Panc1 (cell line): ENCODE results near the gene KIAA0930. TPM values are rescaled to one million over a fixed set of nuclear protein-coding genes. Genes with fewer than 3 reads are reported as not detected.
A peak's percentile ranks its signal among the peaks of the same experiment; 100 is the strongest.

ENCODE experiments used
- ATAC-seq: fragments of 200-7000 bp; cut with Tn5 transposase; 2 replicates; pipeline ENCODE4 v1.9.1; 2020; ENCODE audit warnings: mild to moderate bottlenecking, moderate library complexity
- BruUV-seq: library from RNA; stranded (reverse); fragments of 400-500 nt; replicated peaks from 2 replicates; lab custom pipeline; 2021; lab: Mats Ljungman, UMichigan
- CTCF ChIA-PET: fragments of 300-600 bp; sonication (Branson Sonifier 250); formaldehyde crosslinking; loops from one replicate; lab custom pipeline; 2022; ENCODE audit warnings: antibody characterized with exemption; lab: Charles Lee
- POLR2A ChIA-PET: fragments of 300-600 bp; sonication (Branson Sonifier 250); formaldehyde crosslinking; loops from one replicate; lab custom pipeline; 2022; ENCODE audit warnings: antibody characterized with exemption; lab: Charles Lee
- DNase-seq: peaks from one replicate; pipeline ENCODE4 v3.0.0-alpha.2; 2010; ENCODE audit warnings: low read depth, low spot score
- H3K27ac ChIP-seq: 2 replicates; pipeline ENCODE4 v1.5.1; 2011; ENCODE audit warnings: mild to moderate bottlenecking, low read length, inconsistent platforms
- H3K27me3 ChIP-seq: fragments of 200-500 bp; sonication (Bioruptor generic); 2 replicates; pipeline ENCODE4 v1.6.0; 2014; ENCODE audit warnings: low read length, inconsistent platforms; ENCODE audit not compliant: control insufficient read depth, insufficient read depth
- H3K36me3 ChIP-seq: fragments of 200-500 bp; sonication (Bioruptor generic); 2 replicates; pipeline ENCODE4 v1.5.1; 2014; ENCODE audit warnings: inconsistent platforms, mild to moderate bottlenecking, low read length, moderate library complexity; ENCODE audit not compliant: control insufficient read depth, insufficient read depth
- H3K4me1 ChIP-seq: 2 replicates; pipeline ENCODE4 v1.5.1; 2011; ENCODE audit warnings: inconsistent platforms, mild to moderate bottlenecking, low read length, moderate library complexity; ENCODE audit not compliant: control insufficient read depth, insufficient read depth
- H3K4me3 ChIP-seq, 2 experiments: 2 replicates each; pipeline ENCODE4 v1.5.1; 2011 to 2012; ENCODE audit warnings: low read depth in 2 of 2, low read length in 2 of 2, mild to moderate bottlenecking in 2 of 2, inconsistent platforms in 1 of 2, moderate library complexity in 1 of 2
- H3K9me3 ChIP-seq: fragments of 200-500 bp; sonication (Bioruptor generic); 2 replicates; pipeline ENCODE4 v1.5.1; 2014; ENCODE audit warnings: low read depth, mild to moderate bottlenecking, inconsistent platforms, low read length, moderate library complexity; ENCODE audit not compliant: control insufficient read depth, insufficient read depth
- CTCF ChIP-seq: fragments of 450-650 bp; IDR thresholded peaks from 2 replicates; pipeline ENCODE4 v1.5.1; 2017; ENCODE audit warnings: mild to moderate bottlenecking
- POLR2AphosphoS5 ChIP-seq: IDR thresholded peaks from 2 replicates; pipeline ENCODE4 v1.6.1; 2012; ENCODE audit warnings: mild to moderate bottlenecking, low read depth, low read length, moderate library complexity
- REST ChIP-seq, 2 experiments: IDR thresholded peaks; 2 replicates each; pipeline ENCODE4 v1.6.1; 2011 to 2012; ENCODE audit warnings: low read depth in 2 of 2, control low read depth in 1 of 2, low read length in 1 of 2, mild to moderate bottlenecking in 1 of 2, moderate library complexity in 1 of 2; ENCODE audit not compliant: insufficient read depth in 1 of 2
- SIN3A ChIP-seq: IDR thresholded peaks from 2 replicates; pipeline ENCODE4 v1.6.1; 2012; ENCODE audit warnings: low read depth, mild to moderate bottlenecking, low read length, moderate library complexity, borderline replicate concordance; ENCODE audit not compliant: insufficient read depth
- TCF7L2 ChIP-seq: IDR thresholded peaks from 2 replicates; pipeline ENCODE4 v1.6.1; 2011; ENCODE audit warnings: mild to moderate bottlenecking, low read depth, low read length, inconsistent platforms
- in situ Hi-C: cut with HindIII; loops from 2 replicates; pipeline ENCODE4 v1.10.0; 2016; ENCODE audit warnings: low sequenced_read_pairs, low pct_unique_long_range_greater_than_20kb
- intact Hi-C: fragments of 100-400 bp; cut with micrococcal nuclease; formaldehyde crosslinking; loops from one replicate; pipeline ENCODE4 v1.10.0; 2022; ENCODE audit not compliant: unreplicated experiment
- total RNA-seq: library from RNA; stranded (reverse); gene quantifications from one replicate; pipeline ENCODE4 v1.2.1, GENCODE V29; 2021; ENCODE audit not compliant: unreplicated experiment

Gene KIAA0930
- total RNA-seq, 1 experiment from 2014 or later = 42.5 TPM

DNA sequence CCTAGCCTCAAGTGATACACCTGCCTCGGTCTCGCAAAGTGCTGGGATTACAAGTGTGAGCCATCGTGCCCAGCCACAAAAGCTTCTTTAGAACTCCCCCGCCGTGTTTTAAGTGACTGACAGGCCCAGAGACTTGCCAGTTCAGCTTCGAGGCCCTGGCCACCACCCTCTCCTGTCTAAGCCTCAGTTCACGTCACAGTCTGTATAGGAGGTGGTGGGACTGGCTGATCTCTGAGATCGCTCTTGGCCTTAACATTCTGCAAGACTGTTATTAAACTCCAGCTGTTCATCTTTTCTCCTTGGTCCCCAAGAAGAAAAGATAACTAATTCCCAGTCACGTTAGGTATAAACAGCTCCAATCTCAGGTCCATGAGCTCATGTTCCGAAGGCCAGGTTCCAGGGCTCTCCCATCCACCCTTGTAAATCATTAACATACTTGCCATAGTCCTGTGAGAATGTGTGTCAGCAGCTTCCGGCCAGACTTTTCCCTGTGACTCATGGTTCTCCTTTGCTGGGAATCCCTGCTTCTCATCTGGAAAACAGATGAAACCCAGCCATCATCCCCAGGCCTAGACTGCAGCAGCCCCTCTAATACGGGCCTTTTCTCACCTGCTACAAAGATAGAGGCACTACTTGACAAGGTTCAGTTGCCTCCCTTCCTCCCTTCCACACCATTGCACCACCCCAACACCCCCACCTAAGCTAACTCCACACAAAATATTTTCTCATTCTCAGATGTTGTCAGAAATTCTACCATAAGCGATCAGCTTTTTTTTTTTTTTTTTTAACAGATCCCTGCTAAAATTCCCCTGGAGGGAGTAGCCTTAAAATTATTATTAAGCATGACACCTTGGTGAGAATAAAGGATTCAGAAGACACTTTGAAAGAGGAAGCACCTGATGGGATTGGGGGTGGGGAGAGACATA is 5.6 kb upstream of the KIAA0930 start:
- H3K4me3 ChIP-seq = no peak overlapping the region
- CTCF ChIA-PET = interaction anchor here (0.6 kb wide), 1 partner anchor 16 kb away, joined by 4 read pairs; no protein-coding TSS in a partner anchor
- TF ChIP-seq SIN3A (no peak), CTCF (no peak), POLR2AphosphoS5 (no peak)
- BruUV-seq = no TSS peak
- H3K9me3 ChIP-seq = no peaks in the 10 kb centered on the region
- intact Hi-C loops (no loop called here), in situ Hi-C loops (no loop called here)
- ATAC-seq (peak; percentile 86), DNase-seq (peak; percentile 71)
- H3K4me1 ChIP-seq = peaks cover 9% of the 10 kb centered on the region
- H3K27ac ChIP-seq = no peak overlapping the region; the same call in 1 of the 2 replicates
- no peaks in the 10 kb centered on the region for H3K36me3 ChIP-seq
- H3K27me3 ChIP-seq = no peaks in the 10 kb centered on the region
- POLR2A ChIA-PET = interaction anchor here (0.6 to 0.7 kb wide), 3 partner anchors 10 to 1833 kb away, joined by 3 to 16 read pairs (median 4); no protein-coding TSS in a partner anchor

GRCh38 chr22:45244916-45245315 is 4.2 kb upstream of the KIAA0930 start:
- BruUV-seq = no TSS peak
- H3K27ac ChIP-seq = no peak overlapping the region
- ChIA-PET POLR2A (no interaction called here), CTCF (no interaction called here)
- in situ Hi-C loops (no loop called here), intact Hi-C loops (no loop called here)
- no peak for ATAC-seq
- no peaks in the 10 kb centered on the region for H3K27me3 ChIP-seq
- DNase-seq = no peak
- TF ChIP-seq TCF7L2 (no peak), CTCF (no peak), REST (IDR thresholded peaks at IDR 0.05; ENCODE audit: insufficient read depth in 1 of 2, low read depth in 2 of 2, low read length in 1 of 2) (no peak)
- no peaks in the 10 kb centered on the region for H3K9me3 ChIP-seq
- no peak overlapping the region for H3K4me3 ChIP-seq
- peaks cover 9% of the 10 kb centered on the region for H3K4me1 ChIP-seq
- H3K36me3 ChIP-seq = no peaks in the 10 kb centered on the region; the same call in 1 of the 2 replicates
